Measurements from ENCODE around the gene ACOT11. TPM values are rescaled to one million over a fixed set of nuclear protein-coding genes. Genes with fewer than 3 reads are reported as not detected.

ACOT11 gene
- total RNA-seq, 1 experiment from 2014 or later, result 9.9 TPM

- DNase-seq (ENCODE audit: low read depth), result no peak
Measured at GRCh38 chr1:54564312-54565112, 16.5 kb downstream of the ACOT11 start.

DNA sequence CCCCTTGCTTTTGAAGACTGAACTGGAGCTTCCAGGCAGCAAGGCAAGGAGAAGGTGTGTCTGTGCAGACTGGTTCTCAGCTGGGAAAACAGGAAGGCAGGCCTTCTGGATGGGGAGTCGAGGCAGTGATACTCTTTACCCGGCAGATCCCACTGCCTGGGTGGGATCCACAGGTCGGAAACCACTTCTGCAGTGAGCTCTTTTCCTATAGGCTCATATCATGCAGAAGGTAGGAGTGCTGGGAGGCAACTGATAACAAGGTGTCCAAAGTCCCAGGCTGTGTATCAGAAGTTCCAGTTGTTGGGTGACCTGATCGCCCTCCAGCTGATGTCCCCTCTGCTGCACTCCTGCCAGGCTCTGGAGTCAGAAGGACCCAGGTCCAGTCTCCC, 17.1 kb downstream of the ACOT11 start:
- DNase-seq (ENCODE audit: low read depth), result no peak

- no peak for DNase-seq (ENCODE audit: low read depth)
Measured at GRCh38 chr1:54566438-54567141, 18.6 kb downstream of the ACOT11 start.

DNA sequence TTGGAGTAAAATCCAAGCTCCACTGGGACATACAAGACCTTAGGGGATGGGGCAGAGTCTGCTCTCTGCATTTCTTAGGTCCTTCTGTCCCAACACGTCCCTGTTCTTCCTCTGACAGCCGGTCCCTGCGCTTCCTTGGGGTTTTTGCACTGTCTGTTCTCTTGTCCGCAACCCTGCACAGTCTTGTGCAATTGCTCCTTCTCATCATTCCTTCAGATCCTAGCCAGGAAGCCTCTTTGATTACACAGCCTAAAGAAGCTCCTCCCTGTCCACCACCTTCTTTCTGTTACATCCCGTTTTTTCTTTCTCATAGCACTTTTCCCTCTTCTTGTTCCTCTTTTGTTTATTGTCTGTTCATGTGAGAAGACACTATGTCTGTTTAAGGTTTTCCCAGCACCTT, 19.9 kb downstream of the ACOT11 start:
- DNase-seq (ENCODE audit: low read depth), result no peak

- peak; percentile 92 for DNase-seq (ENCODE audit: low read depth)
Measured at GRCh38 chr1:54569339-54569738, 21.3 kb downstream of the ACOT11 start.

GRCh38 chr1:54570161-54570560, 22.1 kb downstream of the ACOT11 start:
- no peak for DNase-seq (ENCODE audit: low read depth)

DNA sequence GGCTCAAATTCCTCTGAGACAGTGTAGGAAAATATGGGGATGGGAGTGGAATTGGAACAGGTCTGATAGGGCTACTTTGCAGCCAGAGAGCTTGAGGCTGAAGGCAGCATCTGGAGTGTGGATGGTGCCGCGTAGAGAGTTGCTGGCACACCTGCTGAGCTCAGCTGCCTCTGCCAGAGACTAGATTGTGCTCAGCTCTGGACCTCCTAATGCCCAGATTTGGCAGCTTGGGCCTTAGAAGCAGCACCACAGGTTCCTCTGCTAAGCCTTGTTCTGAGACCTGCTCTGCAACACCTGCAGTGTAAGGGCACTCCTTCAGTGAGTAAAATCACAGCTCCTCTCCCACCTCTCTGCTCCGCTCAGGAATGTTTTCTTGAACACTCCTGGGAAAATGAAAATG, 23.3 kb downstream of the ACOT11 start:
- DNase-seq (ENCODE audit: low read depth), result no peak

- no peak for DNase-seq (ENCODE audit: low read depth)
Measured at GRCh38 chr1:54571803-54572541, 23.9 kb downstream of the ACOT11 start.

DNA sequence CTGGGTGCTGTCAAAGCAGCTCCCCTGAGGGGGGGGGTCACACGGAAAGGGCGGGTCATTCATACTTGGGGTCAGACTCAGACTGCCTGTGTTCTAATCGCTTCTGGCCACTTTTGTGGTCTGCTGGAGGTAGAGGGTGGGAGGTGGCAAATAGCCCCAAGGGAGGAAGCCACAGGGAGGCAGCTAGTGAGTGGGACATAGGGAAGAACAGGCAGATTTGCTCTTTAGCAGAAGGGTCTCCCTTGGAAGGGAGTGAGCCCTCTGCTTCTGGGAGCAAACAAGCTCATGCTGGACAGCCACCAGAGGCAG, 24.5 kb downstream of the ACOT11 start:
- no peak for DNase-seq (ENCODE audit: low read depth)

DNA sequence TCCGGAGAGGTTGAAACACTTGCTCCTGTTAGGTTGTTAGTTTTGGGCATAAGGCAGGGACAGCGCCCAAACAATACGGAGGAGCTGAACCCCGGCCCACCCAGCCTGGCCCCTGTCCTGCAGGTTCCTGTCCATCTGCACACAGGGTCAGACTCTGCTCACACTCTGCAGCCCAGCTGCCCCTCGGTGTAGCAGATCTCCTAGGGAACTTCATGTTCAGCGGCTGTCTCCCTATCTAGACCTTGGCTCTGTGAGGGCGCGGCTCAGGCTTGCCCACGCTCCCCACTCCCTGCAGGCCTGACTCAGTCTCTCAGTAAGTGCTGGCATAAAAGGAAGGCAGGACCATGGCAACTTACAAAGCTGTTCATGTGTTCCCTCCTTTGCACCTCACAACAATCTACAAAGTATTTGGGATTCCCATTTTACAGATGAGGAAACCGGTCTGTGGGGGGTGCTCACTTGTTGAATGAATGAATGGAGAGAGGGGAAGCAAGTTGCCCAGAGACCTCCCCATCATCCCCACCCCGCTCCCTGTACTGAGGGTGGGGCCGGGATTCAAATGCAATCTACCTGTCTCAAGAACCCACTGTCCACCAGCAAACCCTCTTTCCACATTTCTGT, 26.2 kb downstream of the ACOT11 start:
- no peak for DNase-seq (ENCODE audit: low read depth)

DNA sequence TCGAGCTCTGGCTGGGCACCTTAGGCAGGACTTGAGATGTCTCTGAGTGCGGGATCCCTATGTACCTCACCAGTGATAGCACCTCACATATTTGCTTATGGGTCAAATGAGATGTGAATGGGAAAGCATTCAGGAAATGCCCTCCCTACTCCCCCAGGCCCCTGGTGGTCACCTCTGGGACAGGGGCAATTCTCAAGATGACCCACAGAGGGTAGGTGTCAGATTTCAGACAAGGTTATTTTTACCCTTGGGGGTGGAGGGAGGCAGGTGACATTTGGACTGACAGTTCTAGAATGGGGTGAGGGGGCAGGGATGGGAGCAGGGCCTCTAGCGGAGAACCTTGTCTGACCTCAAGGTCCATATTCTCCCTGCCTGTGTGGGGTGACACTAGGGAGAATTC, 27.1 kb downstream of the ACOT11 start:
- DNase-seq (ENCODE audit: low read depth), result no peak

DNA sequence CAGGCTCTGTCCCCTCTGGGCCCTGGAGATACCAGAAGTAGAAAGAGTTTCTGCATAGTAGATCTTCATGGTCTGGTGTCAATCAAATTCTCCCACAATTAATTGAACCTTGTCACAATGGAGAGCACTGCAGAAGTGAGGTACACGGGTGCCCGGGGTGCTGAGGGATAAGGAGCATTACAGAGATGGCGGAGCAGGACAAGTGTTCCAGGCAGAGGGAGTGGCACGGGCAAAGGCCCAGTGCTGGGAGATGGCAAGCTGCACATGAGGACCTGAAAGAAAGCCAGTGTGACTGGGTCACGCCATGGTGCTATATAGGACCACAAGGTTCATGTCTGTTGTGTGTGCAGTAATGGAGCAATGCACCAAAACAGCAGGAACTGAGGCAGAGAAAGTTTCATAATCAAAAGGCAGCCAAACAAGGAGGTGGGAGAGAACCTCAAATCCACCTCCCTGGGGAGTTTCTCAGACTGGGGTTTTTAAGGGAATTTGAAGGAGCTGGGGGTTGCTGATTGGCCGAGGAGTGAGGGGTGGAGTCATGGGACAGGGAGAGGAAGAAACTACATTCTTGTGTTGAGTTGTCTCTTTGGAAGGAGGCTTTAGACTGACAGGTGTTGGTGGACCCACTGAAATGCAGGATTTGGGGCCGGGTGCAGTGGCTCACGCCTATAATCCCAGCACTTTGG, 27.7 kb downstream of the ACOT11 start:
- peak; percentile 23 for DNase-seq (ENCODE audit: low read depth)

- peak; percentile 23 for DNase-seq (ENCODE audit: low read depth)
Measured at GRCh38 chr1:54577612-54578011, 29.6 kb downstream of the ACOT11 start.

DNA sequence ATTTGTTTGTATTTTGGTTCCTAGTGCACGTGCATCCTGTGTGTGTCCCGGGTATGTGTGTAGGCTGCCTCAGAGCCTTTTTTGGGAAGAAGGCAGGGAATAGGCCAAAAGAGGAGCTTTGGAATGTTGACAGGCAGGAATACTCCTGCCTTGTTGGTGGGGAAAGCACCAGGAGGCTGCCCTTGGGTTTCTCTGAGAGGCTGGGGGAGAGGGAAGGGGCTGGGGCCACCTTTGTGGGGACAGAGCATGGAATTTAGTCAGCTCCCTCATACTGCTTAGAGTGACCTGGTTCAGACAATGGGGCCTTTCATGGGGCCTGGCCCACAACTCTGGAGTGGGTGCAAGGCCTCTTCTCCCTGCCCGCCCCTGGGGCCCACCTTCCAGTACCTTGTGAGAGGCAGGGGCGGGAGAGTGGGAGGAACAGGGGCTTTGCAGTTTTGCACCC, 31.3 kb downstream of the ACOT11 start:
- DNase-seq (ENCODE audit: low read depth), result no peak

GRCh38 chr1:54580856-54581550, 33.0 kb downstream of the ACOT11 start:
- DNase-seq (ENCODE audit: low read depth), result no peak

DNA sequence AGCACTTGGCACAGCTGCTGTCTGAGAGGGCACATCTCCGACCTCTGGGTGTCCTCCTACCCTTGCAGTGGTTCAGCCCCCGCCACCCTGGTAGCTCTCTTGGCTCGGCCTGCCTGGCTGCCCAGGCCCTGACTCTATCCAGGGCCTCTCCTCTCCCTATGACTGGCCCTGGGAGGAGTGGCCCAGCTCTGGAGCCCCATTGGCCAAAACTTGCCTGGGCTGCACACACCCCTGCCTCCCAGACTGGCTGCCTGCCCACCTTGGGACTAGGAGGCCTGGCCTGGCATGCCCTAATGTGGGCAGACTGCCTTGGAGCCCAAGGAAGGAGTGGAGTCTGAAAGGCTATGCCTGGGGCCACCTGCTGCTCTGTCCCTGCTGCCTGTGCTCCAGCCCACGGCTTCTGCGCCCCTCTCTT, 33.6 kb downstream of the ACOT11 start:
- peak; percentile 89 for DNase-seq (ENCODE audit: low read depth)

DNA sequence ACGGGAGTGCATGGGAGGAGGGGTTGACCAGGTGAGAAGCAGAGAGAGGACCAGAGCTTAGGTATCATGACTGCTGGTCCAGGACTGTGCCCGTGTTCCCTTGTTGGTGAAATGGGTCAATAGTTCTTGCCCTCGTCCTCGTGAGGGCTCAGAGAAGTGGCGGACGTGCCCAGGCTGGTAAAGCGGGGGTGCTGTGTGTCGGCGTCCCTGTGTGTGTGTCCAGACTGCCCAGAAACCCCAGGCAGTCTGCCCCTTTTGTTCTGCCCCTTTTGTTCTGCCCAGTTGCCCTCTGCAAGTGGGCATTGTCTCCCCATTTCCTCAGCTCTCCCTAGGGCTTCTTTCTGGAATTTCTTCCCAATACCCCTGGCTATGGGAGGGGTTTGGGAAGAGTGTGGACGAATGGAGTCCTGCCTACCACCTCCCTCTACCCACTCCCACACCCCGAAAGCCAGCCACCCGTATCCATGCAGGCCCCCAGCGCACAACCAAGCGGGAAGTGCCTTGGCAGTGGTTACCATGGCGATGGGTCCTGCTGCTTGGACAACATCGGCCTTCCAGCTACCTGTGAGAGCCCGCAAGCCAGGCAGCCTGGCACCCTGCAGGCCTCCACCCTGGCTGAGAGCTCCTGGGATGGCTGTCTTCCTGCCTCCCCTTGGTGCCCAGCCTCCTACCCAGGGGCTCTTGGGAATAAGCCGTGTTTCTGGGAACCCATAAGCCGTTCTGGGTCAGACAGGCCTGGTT, 34.7 kb downstream of the ACOT11 start:
- no peak for DNase-seq (ENCODE audit: low read depth)

DNA sequence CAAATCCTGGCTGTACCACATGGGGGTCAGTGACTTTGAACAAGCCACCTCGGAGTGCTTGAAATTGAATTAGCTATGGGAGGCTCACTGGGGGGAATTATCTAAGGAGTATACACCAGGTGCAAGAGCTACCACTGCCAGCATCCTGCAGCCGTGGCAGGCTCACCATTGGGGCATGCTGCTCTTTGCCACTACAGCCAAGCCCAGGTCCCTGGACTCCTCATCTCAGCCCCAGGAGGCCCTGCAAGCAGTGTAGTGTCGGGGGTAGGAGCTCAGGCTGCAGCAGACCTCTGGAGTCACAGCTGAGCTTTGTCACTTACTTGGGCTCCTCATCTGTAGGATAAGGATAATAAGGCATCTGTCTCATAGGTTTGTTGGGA, 35.3 kb downstream of the ACOT11 start:
- no peak for DNase-seq (ENCODE audit: low read depth)

GRCh38 chr1:54583871-54584270, 35.8 kb downstream of the ACOT11 start:
- DNase-seq (ENCODE audit: low read depth), result peak; percentile 66

DNA sequence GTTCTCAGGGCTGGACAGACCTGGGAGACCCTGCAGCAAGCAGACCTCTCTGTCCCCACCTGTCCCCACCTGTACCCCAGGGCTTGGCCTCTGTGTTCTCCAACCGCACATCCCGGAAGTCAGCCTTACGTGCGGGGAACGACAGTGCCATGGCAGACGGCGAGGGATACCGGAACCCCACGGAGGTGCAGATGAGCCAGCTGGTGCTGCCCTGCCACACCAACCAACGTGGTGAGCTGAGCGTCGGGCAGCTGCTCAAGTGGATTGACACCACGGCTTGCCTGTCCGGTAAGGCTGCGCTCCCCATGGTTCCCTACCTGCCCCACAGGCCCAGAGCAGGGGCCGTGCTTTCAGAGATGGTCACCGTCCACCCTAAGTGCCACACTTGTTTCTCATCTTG, 36.5 kb downstream of the ACOT11 start:
- DNase-seq (ENCODE audit: low read depth), result no peak
